H1 (cell line): Measurements from ENCODE around the gene RBM47. TPM values are rescaled to one million over a fixed set of nuclear protein-coding genes. Genes with fewer than 3 reads are reported as not detected.
A peak's percentile ranks its signal among the peaks of the same experiment; 100 is the strongest.

ENCODE experiments used
- CTCF ChIA-PET: fragments of 300-600 bp; sonication (Branson Sonifier 250); formaldehyde crosslinking; loops from one replicate; lab custom pipeline; 2021; ENCODE audit not compliant: partially characterized antibody; lab: Charles Lee
- POLR2A ChIA-PET: fragments of 300-600 bp; sonication (Branson Sonifier 250); formaldehyde crosslinking; loops from one replicate; lab custom pipeline; 2021; ENCODE audit warnings: inconsistent platforms; ENCODE audit not compliant: partially characterized antibody; lab: Charles Lee
- DNase-seq, 2 experiments: peaks; one replicate each; pipeline versions ENCODE4 v3.0.0 to v3.0.0-alpha.2; 2010 to 2022; ENCODE audit warnings: low spot score in 2 of 2, low read depth in 1 of 2, mixed read lengths in 1 of 2
- FAIRE-seq: peaks from 2 replicates; lab custom pipeline; 2011; peaks lifted over from hg19 to GRCh38; lab: Jason Lieb, UNC
- H2AFZ ChIP-seq: 2 replicates; pipeline ENCODE4 v1.8.1; 2012; ENCODE audit warnings: low read length, inconsistent platforms
- H2AK5ac ChIP-seq: 2 replicates; pipeline ENCODE4 v1.6.1; 2013; ENCODE audit warnings: low read depth, low read length
- H2BK120ac ChIP-seq: replicated peaks from 2 replicates; pipeline ENCODE3; 2013; ENCODE audit warnings: low read depth, low read length, inconsistent platforms
- H2BK12ac ChIP-seq: 2 replicates; pipeline ENCODE4 v1.6.1; 2013; ENCODE audit warnings: low read depth, low read length
- H2BK15ac ChIP-seq: 2 replicates; pipeline ENCODE4 v1.6.1; 2013; ENCODE audit warnings: low read length
- H2BK20ac ChIP-seq: 2 replicates; pipeline ENCODE4 v1.6.1; 2013; ENCODE audit warnings: low read length
- H2BK5ac ChIP-seq: 2 replicates; pipeline ENCODE4 v1.6.1; 2013; ENCODE audit warnings: low read depth, low read length
- H3K14ac ChIP-seq: 2 replicates; pipeline ENCODE4 v1.6.1; 2013; ENCODE audit warnings: inconsistent platforms; ENCODE audit not compliant: insufficient read length
- H3K18ac ChIP-seq: 2 replicates; pipeline ENCODE4 v1.6.1; 2013; ENCODE audit warnings: low read length; ENCODE audit errors: extremely low read depth
- H3K23ac ChIP-seq: 2 replicates; pipeline ENCODE4 v1.6.1; 2013; ENCODE audit warnings: inconsistent platforms; ENCODE audit not compliant: insufficient read length
- H3K23me2 ChIP-seq: 2 replicates; pipeline ENCODE4 v1.6.1; 2013; ENCODE audit warnings: low read depth, low read length
- H3K27ac ChIP-seq: 2 replicates; pipeline ENCODE4 v1.6.1; 2011; ENCODE audit warnings: low read depth, low read length, inconsistent platforms
- H3K27me3 ChIP-seq, 4 experiments: replicated peaks in 1 of 4; 1 replicate in 1 of 4; 2 replicates in 3 of 4; pipeline versions ENCODE4 v1.6.1 to v1.8.1; 2011 to 2013; ENCODE audit warnings: low read length in 3 of 4, mild to moderate bottlenecking in 3 of 4, inconsistent platforms in 2 of 4, mixed read lengths in 2 of 4, moderate library complexity in 1 of 4; ENCODE audit not compliant: control insufficient read depth in 3 of 4, insufficient read depth in 3 of 4; ENCODE audit errors: extremely low read depth in 1 of 4
- H3K36me3 ChIP-seq, 4 experiments: 2 replicates each; pipeline versions ENCODE4 v1.6.1 to v1.8.1; 2011 to 2013; ENCODE audit warnings: mild to moderate bottlenecking in 4 of 4, low read length in 3 of 4, moderate library complexity in 2 of 4, control low read depth in 1 of 4, inconsistent platforms in 1 of 4; ENCODE audit not compliant: insufficient read depth in 4 of 4, control insufficient read depth in 2 of 4
- H3K4ac ChIP-seq: replicated peaks from 2 replicates; pipeline ENCODE3; 2013; ENCODE audit warnings: low read length, low read depth, mixed read lengths, inconsistent platforms; ENCODE audit not compliant: insufficient read length
- H3K4me1 ChIP-seq, 4 experiments: replicated peaks in 1 of 4; 1 replicate in 1 of 4; 2 replicates in 3 of 4; pipeline versions ENCODE4 v1.6.1 to v1.8.1; 2011 to 2013; ENCODE audit warnings: low read length in 3 of 4, inconsistent platforms in 2 of 4, mixed read lengths in 1 of 4; ENCODE audit not compliant: insufficient read depth in 4 of 4, control insufficient read depth in 3 of 4
- H3K4me2 ChIP-seq, 2 experiments: 2 replicates each; pipeline versions ENCODE4 v1.6.1 to v1.8.1; 2011 to 2013; ENCODE audit warnings: low read depth in 2 of 2, low read length in 2 of 2, control low read depth in 1 of 2, inconsistent platforms in 1 of 2, mild to moderate bottlenecking in 1 of 2; ENCODE audit not compliant: insufficient read depth in 1 of 2
- H3K4me3 ChIP-seq, 4 experiments: fragments of 200-600, 300-600 bp in 1 of 4; sonication (generic), shearing (Covaris generic), sonication (Bioruptor Twin) in 1 of 4; 2 replicates each; pipeline versions ENCODE4 v1.5.1 to v1.8.1; 2011 to 2016; ENCODE audit warnings: low read length in 4 of 4, low read depth in 3 of 4, control low read depth in 2 of 4, inconsistent platforms in 2 of 4, mild to moderate bottlenecking in 2 of 4, mixed read lengths in 1 of 4, moderate library complexity in 1 of 4; ENCODE audit not compliant: insufficient read depth in 2 of 4; ENCODE audit errors: extremely low read depth in 1 of 4
- H3K56ac ChIP-seq: replicated peaks from 2 replicates; pipeline ENCODE3; 2013; ENCODE audit warnings: low read depth, mild to moderate bottlenecking, mixed read lengths, low read length, inconsistent platforms; ENCODE audit not compliant: insufficient read length
- H3K79me1 ChIP-seq: 2 replicates; pipeline ENCODE4 v1.6.1; 2013; ENCODE audit warnings: low read depth, low read length, control low read depth
- H3K79me2 ChIP-seq, 2 experiments: 2 replicates each; pipeline versions ENCODE4 v1.6.1 to v1.8.1; 2012 to 2013; ENCODE audit warnings: low read length in 2 of 2, mild to moderate bottlenecking in 2 of 2, inconsistent platforms in 1 of 2; ENCODE audit not compliant: insufficient read depth in 2 of 2, control insufficient read depth in 1 of 2
- H3K9ac ChIP-seq, 4 experiments: replicated peaks in 1 of 4; 1 replicate in 1 of 4; 2 replicates in 3 of 4; pipeline versions ENCODE4 v1.6.1 to v1.8.1; 2011 to 2013; ENCODE audit warnings: low read depth in 3 of 4, low read length in 3 of 4, control low read depth in 2 of 4, mild to moderate bottlenecking in 2 of 4, moderate library complexity in 2 of 4, inconsistent platforms in 1 of 4; ENCODE audit errors: extremely low read depth in 1 of 4
- H3K9me3 ChIP-seq, 2 experiments: 2 replicates each; pipeline versions ENCODE4 v1.6.1 to v1.8.1; 2012 to 2013; ENCODE audit warnings: mild to moderate bottlenecking in 2 of 2, moderate library complexity in 2 of 2, control low read depth in 1 of 2, inconsistent platforms in 1 of 2, low read depth in 1 of 2, low read length in 1 of 2, mixed read lengths in 1 of 2; ENCODE audit not compliant: insufficient read depth in 2 of 2
- H4K20me1 ChIP-seq, 2 experiments: replicated peaks in 1 of 2; 2 replicates each; pipeline versions ENCODE3 to v1.8.1; 2011 to 2013; ENCODE audit warnings: inconsistent platforms in 2 of 2, low read length in 2 of 2, mild to moderate bottlenecking in 1 of 2; ENCODE audit not compliant: insufficient read depth in 2 of 2, control insufficient read depth in 1 of 2
- H4K5ac ChIP-seq: 2 replicates; pipeline ENCODE4 v1.6.1; 2013; ENCODE audit warnings: low read length, low read depth, mixed read lengths, inconsistent platforms; ENCODE audit not compliant: insufficient read length
- H4K8ac ChIP-seq: 2 replicates; pipeline ENCODE4 v1.8.0; 2013; ENCODE audit warnings: mild to moderate bottlenecking, moderate library complexity, low read length, inconsistent platforms; ENCODE audit not compliant: insufficient read depth; ENCODE audit errors: extremely low read depth
- H4K91ac ChIP-seq: replicated peaks from 2 replicates; pipeline ENCODE3; 2013; ENCODE audit warnings: low read length, mixed read lengths, inconsistent platforms; ENCODE audit not compliant: insufficient read length
- CTCF ChIP-seq, 3 experiments: IDR thresholded peaks; 1 replicate in 2 of 3; 2 replicates in 1 of 3; pipeline versions ENCODE4 v1.5.1 to v1.6.1; 2011; ENCODE audit warnings: low read length in 3 of 3, mild to moderate bottlenecking in 3 of 3, inconsistent platforms in 2 of 3, low read depth in 1 of 3, moderate library complexity in 1 of 3; ENCODE audit not compliant: insufficient read depth in 1 of 3; ENCODE audit errors: control extremely low read depth in 1 of 3
- RAD21 ChIP-seq, 2 experiments: IDR thresholded peaks in 1 of 2; conservative IDR thresholded peaks in 1 of 2; 2 replicates each; pipeline ENCODE4 v1.6.1; 2011; ENCODE audit warnings: low read depth in 2 of 2, low read length in 2 of 2, improper control_type of control experiment in 1 of 2, inconsistent platforms in 1 of 2, mild to moderate bottlenecking in 1 of 2, moderate library complexity in 1 of 2
- USF2 ChIP-seq: IDR thresholded peaks from 2 replicates; pipeline ENCODE4 v1.6.1; 2011; ENCODE audit warnings: low read length, improper control_type of control experiment
- WGBS, 2 experiments: shearing (Covaris generic) in 1 of 2; methylation state at CpG; one replicate each; pipeline versions ENCODE4 v1.1.6 to v1.1.7; 2013 to 2015; ENCODE audit warnings: low lambda C conversion rate in 2 of 2, mixed read lengths in 2 of 2, inconsistent platforms in 1 of 2, low coverage in 1 of 2, missing lambda C conversion rate in 1 of 2; ENCODE audit not compliant: insufficient replicate concordance in 2 of 2, insufficient coverage in 1 of 2, insufficient read length in 1 of 2; ENCODE audit errors: extremely low coverage in 1 of 2, missing lambda C conversion rate in 1 of 2; 5-methylcytosine and 5-hydroxymethylcytosine counted together
- polyA plus RNA-seq, 7 experiments: library from polyadenylated mRNA; depleted of rRNA in 3 of 7; stranded (reverse) in 5 of 7; unstranded in 2 of 7; fragments of >200 nt in 5 of 7; fragments of 200-250 nt in 2 of 7; gene quantifications; 1 replicate in 5 of 7; 2 replicates in 1 of 7; 4 replicates in 1 of 7; pipeline versions ENCODE4 v1.2.1 to v1.2.3, GENCODE V29; 2011 to 2013; ENCODE audit warnings: missing spikeins in 2 of 7, mixed read lengths in 2 of 7
- total RNA-seq: library from RNA; stranded (reverse); fragmentation: NEBNext Ultra II Directional; extraction: Animal tissue kit (Norgen Biotek cat#: 25700); gene quantifications from 2 replicates; pipeline ENCODE4 v1.2.1, GENCODE V29; 2021

Gene RBM47
- total and polyA plus RNA-seq, 2 of the 8 experiments (the other 6 are each of a cell fraction or from before 2014, with no cell fraction given): 42.8 to 78.9 TPM

- peaks cover 0 to 8% of the 10 kb centered on the region in 2 experiments; a peak in 2 of 4 replicates for H3K79me2 ChIP-seq
- H3K4me3 ChIP-seq: no peak overlapping the region
- no peak overlapping the region for H4K5ac ChIP-seq
- H4K91ac ChIP-seq: no peak overlapping the region
- H2AFZ ChIP-seq: no peak overlapping the region
- TF ChIP-seq CTCF (IDR thresholded peaks at IDR 0.05; ENCODE audit: control extremely low read depth in 1 of 3, insufficient read depth in 1 of 3, low read depth in 1 of 3, low read length in 3 of 3): peak in 2 of 3 experiments; percentile 4 to 18; a peak in 2 of 4 replicates
- TF ChIP-seq USF2: no peak
- peak; percentile 61 to 73 for TF ChIP-seq RAD21 (IDR thresholded peaks at IDR 0.05 in 1 of 2, conservative IDR thresholded peaks at IDR 0.05 in 1 of 2; ENCODE audit: low read depth in 2 of 2, low read length in 2 of 2)
- TF ChIP-seq, all 59 proteins: peak for 2
- Histone ChIP-seq H3K14ac (no peak overlapping the region), H2BK5ac (no peak overlapping the region), H3K18ac (no peak overlapping the region), H3K4me2 (no peak overlapping the region), H2BK20ac (no peak overlapping the region), H3K23ac (no peak overlapping the region), H3K79me1 (no peaks in the 10 kb centered on the region), H3K9ac (no peak overlapping the region), H2BK120ac (no peak overlapping the region), H4K20me1 (no peaks in the 10 kb centered on the region), H3K27me3 (no peaks in the 10 kb centered on the region), H3K4ac (no peak overlapping the region), H3K4me1 (no peaks in the 10 kb centered on the region), H3K23me2 (no peaks in the 10 kb centered on the region), H3K56ac (no peak overlapping the region), H2AK5ac (no peak overlapping the region), H2BK12ac (no peak overlapping the region), H2BK15ac (no peak overlapping the region), H3K36me3 (no peaks in the 10 kb centered on the region), H3K27ac (no peak overlapping the region), H3K9me3 (no peaks in the 10 kb centered on the region), H4K8ac (no peak overlapping the region)
- FAIRE-seq (no peak), DNase-seq (no peak)
- WGBS, 2 experiments: 94% methylated on average over 11 of the region's 11 CpGs; no CpG with 5 or more reads in 1 of the 2 experiments
- ChIA-PET CTCF (interaction anchor here (0.9 to 1.8 kb wide), 4 partner anchors 11 to 182 kb away, joined by 3 to 4 read pairs (median 4); no protein-coding TSS in a partner anchor), POLR2A (interaction anchor here (0.6 kb wide), 1 partner anchor 10 kb away, joined by 3 read pairs; no protein-coding TSS in a partner anchor)
Observed at GRCh38 chr4:40507977-40508376, 121.7 kb downstream of the RBM47 start.
